Muscle of back (tissue), 11 donors: Measurements from ENCODE around the gene VWA2. TPM values are rescaled to one million over a fixed set of nuclear protein-coding genes. Genes with fewer than 3 reads are reported as not detected.

Experiments used
- DNase-seq, 3 donors: peaks; one replicate each; pipeline versions ENCODE4 v3.0.0 to v3.0.0-alpha.2; 2013
- polyA plus RNA-seq, 10 donors: library from polyadenylated mRNA; unstranded; fragments of 120-200 nt; gene quantifications; one replicate each; pipeline ENCODE4 v1.2.1, GENCODE V29; 2013; ENCODE audit not compliant: insufficient read length in 10 of 10

Gene VWA2
- polyA plus RNA-seq, 10 donors = 0.13 to 7.6 (median 0.33) TPM

GRCh38 chr10:114276066-114276465, 37.0 kb downstream of the VWA2 start:
- no peak for DNase-seq

GRCh38 chr10:114276671-114277070, 37.6 kb downstream of the VWA2 start:
- DNase-seq = no peak

DNA sequence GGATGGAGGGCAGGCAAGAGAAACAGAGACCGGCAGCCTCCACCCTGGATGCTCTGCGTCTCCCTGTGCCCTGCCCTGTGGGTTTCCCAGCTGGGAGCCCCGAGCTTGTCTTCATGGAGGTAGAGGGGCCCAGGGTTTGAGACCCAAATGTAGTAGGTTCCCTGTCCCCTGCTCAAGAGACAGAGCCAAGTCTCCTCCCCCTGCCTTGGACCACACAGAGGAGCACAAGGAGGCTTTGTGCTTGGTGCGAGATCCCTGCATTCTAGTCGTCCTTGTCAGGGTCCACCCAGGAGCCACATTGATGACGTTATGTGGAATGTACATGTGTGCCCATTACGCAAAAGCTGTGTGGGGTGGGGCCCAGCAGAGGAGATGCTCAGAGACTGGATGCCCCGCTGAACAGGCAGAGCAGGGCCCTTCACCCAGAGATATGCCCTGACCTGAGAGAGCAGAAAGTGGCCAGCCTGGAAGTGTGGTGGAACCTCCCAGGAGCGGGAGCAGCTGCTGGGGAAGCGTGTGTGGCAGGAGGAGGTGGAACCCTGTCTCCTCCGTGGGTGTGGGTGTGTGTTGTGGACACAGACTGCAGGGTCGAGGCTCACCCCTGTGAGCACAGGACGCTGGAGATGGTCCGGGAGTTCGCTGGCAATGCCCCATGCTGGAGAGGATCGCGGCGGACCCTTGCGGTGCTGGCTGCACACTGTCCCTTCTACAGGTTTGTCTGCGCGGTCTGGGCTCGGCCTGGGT, 39.3 kb downstream of the VWA2 start:
- DNase-seq = no peak

GRCh38 chr10:114278884-114279191, 39.8 kb downstream of the VWA2 start:
- no peak for DNase-seq

- DNase-seq = no peak
Observed at GRCh38 chr10:114279289-114279688, 40.2 kb downstream of the VWA2 start.

- no peak for DNase-seq
Observed at GRCh38 chr10:114279901-114280644, 41.0 kb downstream of the VWA2 start.

GRCh38 chr10:114281006-114281405, 42.0 kb downstream of the VWA2 start:
- DNase-seq = no peak

DNA sequence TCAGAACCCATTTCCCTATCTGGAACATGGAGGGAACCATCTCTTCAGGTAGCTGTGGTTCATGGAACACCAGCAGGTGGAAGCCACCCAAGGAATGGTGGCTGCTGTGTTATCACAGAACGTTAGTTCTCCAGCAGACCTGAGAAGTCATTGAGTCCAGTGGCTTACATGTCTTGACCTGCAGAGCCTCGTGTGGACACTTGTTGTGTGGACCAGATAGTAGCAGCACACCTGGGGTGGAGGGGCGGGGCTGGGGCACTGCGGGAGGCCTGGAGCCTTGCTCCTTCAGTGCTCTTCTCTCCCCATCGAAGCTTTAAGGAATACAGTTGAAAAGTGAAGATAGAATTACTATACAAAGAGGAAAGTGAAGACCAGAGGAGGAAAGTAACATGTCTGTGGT, 42.4 kb downstream of the VWA2 start:
- no peak for DNase-seq

- no peak for DNase-seq
Observed at GRCh38 chr10:114282526-114282925, 43.5 kb downstream of the VWA2 start.

DNA sequence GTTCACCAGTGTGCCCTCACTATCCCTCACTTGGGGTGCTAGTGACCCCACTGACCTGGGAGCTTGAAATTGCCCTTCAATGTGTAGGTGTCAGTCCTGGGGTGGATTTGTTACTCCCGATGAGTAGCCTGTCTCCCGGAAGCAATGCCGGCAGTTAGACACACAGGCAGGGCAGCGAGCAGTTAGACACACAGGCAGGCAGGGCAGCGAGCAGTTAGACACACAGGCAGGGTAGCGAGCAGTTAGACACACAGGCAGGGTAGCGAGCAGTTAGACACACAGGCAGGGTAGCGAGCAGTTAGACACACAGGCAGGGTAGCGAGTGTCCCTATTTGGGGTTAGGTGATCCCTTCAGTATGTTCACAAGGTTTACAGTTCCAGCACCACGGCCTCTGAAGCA, 44.0 kb downstream of the VWA2 start:
- no peak for DNase-seq

- DNase-seq = no peak
Observed at GRCh38 chr10:114283535-114284234, 44.6 kb downstream of the VWA2 start.

DNA sequence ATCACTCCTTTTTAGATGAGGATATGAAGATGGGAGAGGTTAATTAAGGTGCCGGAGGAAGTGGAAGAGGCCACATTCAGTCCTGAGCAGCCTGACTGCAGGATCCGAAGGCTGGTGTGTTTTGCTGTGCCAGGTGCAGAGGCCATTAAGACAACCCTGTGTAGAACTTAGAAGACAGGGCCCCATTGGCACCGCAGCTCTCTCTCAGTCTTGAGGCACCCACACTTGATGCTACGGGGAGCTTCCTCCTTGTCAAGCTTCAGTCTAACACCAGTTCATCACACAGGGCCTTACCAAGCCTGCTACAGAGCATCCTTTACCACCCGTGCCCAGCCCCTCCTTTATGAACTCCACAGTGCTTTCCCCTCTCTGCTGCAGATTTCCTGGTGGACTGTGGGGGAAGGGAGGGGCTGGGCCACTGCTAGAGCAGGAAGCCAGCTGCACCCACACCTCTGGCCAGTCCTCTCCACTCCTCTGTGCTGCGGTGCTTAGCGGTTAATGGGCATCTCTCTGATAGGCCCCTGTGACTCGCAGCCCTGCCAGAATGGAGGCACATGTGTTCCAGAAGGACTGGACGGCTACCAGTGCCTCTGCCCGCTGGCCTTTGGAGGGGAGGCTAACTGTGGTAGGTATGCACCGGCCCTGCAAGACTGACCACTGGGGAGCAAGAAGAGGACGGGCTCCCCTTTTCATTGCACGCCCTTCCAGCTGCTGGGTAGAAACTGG, 45.5 kb downstream of the VWA2 start:
- DNase-seq = no peak

GRCh38 chr10:114285961-114286441, 46.9 kb downstream of the VWA2 start:
- no peak for DNase-seq

- no peak for DNase-seq
Observed at GRCh38 chr10:114286921-114287320, 47.9 kb downstream of the VWA2 start.

DNA sequence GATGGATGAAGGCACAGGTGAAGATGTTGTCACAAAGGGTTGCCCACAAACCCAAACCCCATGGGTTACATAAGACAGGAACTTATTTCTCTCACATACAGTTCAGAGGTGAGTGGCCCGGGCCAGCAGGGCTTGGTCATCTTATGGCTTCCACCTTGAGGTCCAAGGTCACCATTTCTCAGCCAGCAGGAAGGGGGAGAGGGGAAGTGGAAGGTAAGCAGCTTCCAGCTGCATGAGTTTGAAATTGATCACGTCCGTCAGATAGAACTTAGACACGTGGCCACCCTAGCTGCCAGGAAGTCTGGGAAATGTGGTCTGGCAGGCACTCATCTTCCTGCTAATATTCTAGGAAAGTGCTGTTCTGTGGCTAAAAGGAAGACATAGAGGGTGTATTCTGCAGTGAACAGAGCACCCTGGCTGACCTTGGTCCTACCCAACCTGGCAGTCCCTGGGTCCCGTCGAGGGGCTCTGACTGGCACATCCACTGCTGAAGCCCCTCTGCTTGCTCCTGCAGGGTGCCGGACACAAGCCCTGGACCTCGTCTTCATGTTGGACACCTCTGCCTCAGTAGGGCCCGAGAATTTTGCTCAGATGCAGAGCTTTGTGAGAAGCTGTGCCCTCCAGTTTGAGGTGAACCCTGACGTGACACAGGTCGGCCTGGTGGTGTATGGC, 49.5 kb downstream of the VWA2 start:
- no peak for DNase-seq

- no peak for DNase-seq
Observed at GRCh38 chr10:114289096-114289436, 50.0 kb downstream of the VWA2 start.

DNA sequence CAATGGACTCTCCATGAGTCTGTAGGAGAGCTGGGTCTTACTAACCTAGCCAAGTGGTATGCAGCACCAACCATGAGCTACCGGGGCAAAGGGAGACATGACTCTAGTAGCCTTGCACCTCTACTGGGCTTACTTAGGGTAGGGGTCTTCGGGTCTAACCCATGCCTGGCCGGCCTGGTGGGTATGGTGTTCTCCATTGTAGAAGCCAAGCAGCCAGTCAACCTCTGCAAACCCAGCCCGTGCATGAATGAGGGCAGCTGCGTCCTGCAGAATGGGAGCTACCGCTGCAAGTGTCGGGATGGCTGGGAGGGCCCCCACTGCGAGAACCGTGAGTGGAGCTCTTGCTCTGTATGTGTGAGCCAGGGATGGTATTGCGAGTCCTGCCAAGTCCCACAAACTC, 51.0 kb downstream of the VWA2 start:
- DNase-seq = no peak

DNA sequence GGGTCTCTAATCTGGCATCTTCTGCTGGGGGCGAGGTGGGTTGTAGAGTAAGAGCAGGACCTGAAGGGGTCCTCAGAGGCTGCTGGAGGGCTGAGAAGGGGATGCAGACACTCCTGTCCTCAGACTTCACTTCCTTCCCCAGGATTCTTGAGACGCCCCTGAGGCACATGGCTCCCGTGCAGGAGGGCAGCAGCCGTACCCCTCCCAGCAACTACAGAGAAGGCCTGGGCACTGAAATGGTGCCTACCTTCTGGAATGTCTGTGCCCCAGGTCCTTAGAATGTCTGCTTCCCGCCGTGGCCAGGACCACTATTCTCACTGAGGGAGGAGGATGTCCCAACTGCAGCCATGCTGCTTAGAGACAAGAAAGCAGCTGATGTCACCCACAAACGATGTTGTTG, 52.0 kb downstream of the VWA2 start:
- DNase-seq = no peak

- no peak for DNase-seq
Observed at GRCh38 chr10:114291516-114291915, 52.5 kb downstream of the VWA2 start.

- no peak for DNase-seq
Observed at GRCh38 chr10:114293075-114293474, 54.0 kb downstream of the VWA2 start.

DNA sequence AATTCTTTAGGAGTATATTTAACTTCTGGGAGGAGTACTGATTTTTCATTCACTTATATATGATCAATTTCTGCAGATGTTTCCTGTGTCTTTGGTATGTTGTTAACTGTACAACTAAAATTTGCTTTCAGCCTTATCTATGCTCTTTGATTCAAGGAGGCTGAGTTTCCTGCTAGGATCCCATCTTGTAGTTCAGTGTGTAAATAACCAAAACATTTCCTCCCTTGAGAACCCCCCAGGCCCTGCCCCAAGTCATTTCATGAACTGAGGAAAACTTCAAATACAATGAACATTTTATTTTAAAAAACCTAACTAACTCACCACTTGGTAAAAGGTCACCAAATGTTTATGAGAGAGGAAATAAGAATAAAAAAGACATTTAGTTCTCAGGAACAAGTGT, 55.5 kb downstream of the VWA2 start:
- no peak for DNase-seq

DNA sequence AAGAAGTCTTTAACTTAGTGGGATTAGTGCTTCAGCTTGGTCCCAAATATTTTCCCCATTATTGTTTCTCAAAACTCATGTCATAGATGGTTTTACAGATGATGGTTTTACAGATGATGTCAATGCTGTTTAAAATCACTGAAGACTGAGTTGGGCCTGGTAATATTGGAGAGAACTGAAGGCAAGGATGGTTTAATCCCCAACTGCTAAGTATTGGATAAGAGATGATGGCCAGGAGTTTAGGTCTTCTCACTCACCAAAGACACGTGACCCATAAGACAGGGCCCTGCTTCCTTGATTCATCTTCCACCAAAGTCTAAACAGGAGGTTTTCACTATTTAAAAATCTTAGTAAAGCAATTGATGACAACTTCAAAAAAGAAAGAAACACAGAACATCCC, 56.3 kb downstream of the VWA2 start:
- DNase-seq = no peak
